ENCODE data around the gene MYH6.
"Not testable (repeated sequence)": the region's sequence is repeated elsewhere in the genome, so short reads cannot be mapped to it uniquely, and the experiment has no call there.

Gene MYH6

GRCh38 chr14:23415821-23416778 lies 8.0 kb upstream of the MYH6 start:
- DNase-seq (ENCODE audit: extremely low read depth in 1 of 2, low read depth in 1 of 2) = no peak

GRCh38 chr14:23414906-23415820 lies 7.1 kb upstream of the MYH6 start:
- no peak for DNase-seq (ENCODE audit: extremely low read depth in 1 of 2, low read depth in 1 of 2)

- DNase-seq (ENCODE audit: extremely low read depth in 1 of 2, low read depth in 1 of 2) = no peak
These were observed 6.2 kb upstream of the MYH6 start for GRCh38 chr14:23414254-23414653.

DNA sequence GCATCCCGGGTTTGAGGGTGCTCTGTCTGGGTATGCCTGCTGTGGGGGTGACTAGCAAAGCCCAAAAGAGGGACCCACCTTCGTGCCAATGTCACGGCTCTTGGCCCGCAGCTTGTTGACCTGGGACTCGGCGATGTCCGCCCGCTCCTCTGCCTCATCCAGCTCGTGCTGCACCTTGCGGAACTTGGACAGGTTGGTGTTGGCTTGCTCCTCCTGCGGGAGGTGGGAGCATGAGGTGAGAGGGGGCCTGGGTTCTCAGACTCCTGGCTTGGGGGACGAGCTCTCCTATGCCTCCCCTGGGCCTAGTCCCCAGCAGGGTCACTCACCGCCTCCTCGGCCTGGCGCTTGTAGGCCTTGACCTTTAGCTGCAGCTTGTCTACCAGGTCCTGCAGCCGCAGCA lies 5.6 kb upstream of the MYH6 start:
- no peak for DNase-seq (ENCODE audit: extremely low read depth in 1 of 2, low read depth in 1 of 2)

DNA sequence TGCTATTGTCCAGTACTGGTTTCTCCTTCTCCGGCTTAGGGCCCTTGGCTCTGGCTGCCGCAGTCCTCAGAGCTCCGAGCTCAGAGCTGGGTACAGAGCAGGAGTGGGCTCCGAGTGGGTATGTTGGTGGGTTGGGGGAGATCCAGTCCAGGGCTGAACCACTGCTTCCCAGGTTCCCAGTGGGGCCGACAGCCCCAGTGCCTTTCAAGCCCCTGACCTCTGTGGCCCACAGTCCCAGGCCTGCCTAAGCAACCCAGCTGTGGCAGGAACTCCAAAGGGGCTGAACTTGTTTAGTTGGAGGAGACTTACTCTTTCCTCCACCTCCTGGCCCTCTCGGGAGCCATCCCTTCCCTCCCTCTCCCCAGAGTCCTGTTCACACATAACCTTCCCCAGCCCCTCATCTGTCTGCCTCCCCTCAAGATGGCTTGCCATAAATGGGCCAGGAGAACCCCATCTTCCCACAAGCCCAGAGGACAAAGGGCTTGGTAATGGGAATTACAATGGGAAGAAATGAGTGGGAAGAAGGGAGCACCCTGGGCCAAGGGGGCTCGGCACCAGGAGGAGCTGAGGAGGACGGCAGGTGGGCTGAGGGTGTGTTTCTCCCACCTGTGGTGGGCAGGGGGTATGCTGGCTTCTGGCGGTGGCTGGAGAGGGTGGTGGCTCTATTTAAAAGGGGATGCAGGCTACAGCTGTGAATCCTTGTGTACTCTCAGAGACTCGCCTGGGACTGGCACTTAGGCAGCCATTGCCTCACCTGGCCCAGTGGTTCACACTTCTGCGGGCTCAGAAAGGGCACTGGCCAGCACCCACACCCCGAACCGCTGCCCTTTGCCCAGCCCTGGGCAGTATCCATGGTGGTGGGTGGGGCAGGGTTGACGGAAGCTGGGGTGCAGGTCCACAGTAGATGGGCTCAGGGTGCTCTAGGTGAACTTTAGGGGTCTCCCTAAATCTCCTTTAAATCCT lies 3.8 kb upstream of the MYH6 start:
- DNase-seq (ENCODE audit: extremely low read depth in 1 of 2, low read depth in 1 of 2) = no peak

DNA sequence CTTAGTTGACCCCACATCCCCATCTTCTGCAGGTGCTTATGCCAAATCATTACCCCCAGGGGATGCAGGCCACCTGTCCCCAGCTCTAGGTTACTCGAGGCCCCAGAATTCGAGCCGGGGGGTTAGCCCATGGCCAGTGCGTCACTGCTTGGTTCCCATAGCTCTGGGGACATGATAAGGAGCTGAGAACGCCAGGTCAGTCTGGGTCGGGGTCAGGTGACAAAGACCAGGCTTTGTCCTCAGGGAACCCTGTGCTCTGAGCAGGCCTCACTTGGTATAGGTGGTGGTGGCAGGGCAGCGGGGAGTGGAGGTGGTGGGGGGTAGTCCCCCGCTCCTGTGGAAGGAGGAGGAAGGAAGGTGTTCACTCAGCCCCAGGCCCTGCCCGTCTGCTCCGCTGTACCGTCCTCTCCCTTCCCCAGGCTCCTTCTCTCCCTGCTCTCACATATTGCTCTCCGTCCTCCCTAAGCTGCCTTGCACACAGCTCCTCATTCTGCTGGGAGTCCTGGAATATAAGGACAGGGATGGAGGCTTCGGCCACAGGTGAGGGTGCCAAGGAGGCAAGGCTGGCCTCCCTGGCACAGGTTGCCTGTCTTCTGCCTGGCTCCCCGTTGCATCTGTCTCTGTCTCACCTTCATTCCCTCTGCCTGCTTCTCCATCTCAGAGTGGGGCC lies 2.0 kb upstream of the MYH6 start:
- DNase-seq (ENCODE audit: extremely low read depth in 1 of 2, low read depth in 1 of 2) = no peak

- DNase-seq (ENCODE audit: extremely low read depth in 1 of 2, low read depth in 1 of 2) = no peak
These were observed 1.4 kb upstream of the MYH6 start for GRCh38 chr14:23409475-23409874.

GRCh38 chr14:23408307-23408630 lies 196 bp upstream of the MYH6 start:
- no peak for DNase-seq (ENCODE audit: extremely low read depth in 1 of 2, low read depth in 1 of 2)

DNA sequence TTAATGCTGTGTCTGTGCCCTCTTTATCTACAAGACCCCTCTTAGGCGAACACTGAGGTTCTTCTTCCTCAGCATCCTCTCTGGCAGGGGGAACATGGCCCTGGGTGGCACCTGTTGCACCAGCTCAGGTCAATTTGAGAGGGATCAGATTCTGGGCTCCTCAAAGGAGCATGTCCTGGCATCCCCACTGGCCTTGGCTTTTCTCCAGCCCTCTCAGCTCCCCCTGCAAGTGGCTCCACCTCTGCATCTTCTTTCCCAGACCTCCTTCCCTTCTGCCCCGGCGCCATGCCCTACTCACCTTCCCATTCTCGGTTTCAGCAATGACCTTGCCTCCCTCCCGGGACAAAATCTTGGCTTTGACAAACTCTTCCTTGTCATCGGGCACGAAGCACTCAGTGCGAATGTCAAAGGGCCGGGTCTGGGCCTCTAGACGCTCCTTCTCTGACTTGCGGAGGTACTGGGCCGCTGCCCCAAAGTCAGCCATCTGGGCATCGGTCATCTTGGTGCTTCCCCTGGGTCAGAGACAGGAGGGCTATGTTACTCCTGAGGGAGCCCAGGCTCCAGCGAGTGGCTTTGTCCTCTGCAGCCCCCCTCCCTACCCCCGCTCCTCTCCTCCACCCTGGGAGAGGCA lies 1.2 kb downstream of the MYH6 start:
- DNase-seq (ENCODE audit: extremely low read depth in 1 of 2, low read depth in 1 of 2) = no peak

- no peak for DNase-seq (ENCODE audit: extremely low read depth in 1 of 2, low read depth in 1 of 2)
These were observed 1.8 kb downstream of the MYH6 start for GRCh38 chr14:23406244-23406643.

- DNase-seq (ENCODE audit: extremely low read depth in 1 of 2, low read depth in 1 of 2) = no peak
These were observed 2.5 kb downstream of the MYH6 start for GRCh38 chr14:23405516-23406025.

GRCh38 chr14:23405096-23405495 lies 3.0 kb downstream of the MYH6 start:
- DNase-seq (ENCODE audit: extremely low read depth in 1 of 2, low read depth in 1 of 2) = no peak

GRCh38 chr14:23404331-23404900 lies 3.7 kb downstream of the MYH6 start:
- DNase-seq (ENCODE audit: extremely low read depth in 1 of 2, low read depth in 1 of 2) = no peak

GRCh38 chr14:23403908-23404307 lies 4.2 kb downstream of the MYH6 start:
- DNase-seq (ENCODE audit: extremely low read depth in 1 of 2, low read depth in 1 of 2) = no peak

DNA sequence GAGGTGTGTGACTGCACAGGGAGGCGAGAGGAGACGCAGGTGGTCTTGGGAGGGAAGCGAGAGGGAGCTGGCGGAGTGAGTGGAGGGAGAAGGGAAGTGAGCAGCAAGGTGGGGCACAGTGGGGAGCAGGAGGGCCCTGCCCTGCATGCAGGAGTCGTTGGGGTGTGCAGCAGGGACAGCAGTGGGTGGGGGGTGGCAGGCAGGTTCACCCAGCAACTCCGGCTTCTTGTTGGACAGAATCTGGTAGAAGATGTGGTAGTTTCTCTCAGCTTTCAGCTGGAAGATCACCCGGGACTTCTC lies 5.0 kb downstream of the MYH6 start:
- no peak for DNase-seq (ENCODE audit: extremely low read depth in 1 of 2, low read depth in 1 of 2)

DNA sequence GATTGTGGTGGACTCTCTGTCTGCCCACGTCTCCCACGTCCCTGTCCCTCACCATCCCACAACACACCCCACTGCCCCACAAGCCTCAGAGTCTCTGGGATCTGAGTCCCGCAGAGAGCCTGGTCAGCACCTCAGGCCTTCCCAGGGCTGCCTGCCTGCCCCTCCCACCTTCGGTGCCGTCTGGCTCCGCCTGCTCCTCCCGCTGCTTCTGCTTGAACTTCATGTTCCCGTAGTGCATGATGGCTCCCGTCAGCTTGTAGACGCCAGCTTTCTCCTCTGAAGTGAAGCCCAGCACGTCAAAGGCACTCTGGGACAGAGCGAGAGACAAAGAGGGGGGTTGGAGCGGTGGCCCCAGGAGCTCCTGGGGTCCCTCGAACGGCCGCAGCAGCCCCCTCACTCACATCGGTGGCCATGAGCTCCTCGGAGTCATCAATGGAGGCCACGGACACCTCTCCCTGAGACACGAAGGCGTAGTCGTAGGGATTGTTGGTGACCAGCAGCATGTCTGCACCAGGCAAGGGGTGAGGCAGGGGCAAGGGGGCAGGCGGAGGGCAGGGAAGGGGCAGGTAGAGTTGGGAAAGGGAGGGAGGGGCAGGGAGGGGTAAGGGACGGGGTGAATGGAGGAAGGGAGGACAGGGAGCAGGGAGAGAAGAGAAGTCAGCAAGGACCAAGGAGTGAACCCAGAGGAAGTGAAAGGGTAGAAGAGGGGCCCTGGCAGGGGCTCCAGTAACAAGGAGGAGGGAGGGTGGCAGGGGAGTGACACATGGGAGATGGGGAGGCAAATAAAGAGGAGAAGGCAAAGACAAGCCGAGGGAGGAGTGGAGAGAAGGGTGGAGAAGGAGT lies 5.6 kb downstream of the MYH6 start:
- DNase-seq (ENCODE audit: extremely low read depth in 1 of 2, low read depth in 1 of 2) = no peak

GRCh38 chr14:23401291-23401690 lies 6.8 kb downstream of the MYH6 start:
- no peak for DNase-seq (ENCODE audit: extremely low read depth in 1 of 2, low read depth in 1 of 2)

DNA sequence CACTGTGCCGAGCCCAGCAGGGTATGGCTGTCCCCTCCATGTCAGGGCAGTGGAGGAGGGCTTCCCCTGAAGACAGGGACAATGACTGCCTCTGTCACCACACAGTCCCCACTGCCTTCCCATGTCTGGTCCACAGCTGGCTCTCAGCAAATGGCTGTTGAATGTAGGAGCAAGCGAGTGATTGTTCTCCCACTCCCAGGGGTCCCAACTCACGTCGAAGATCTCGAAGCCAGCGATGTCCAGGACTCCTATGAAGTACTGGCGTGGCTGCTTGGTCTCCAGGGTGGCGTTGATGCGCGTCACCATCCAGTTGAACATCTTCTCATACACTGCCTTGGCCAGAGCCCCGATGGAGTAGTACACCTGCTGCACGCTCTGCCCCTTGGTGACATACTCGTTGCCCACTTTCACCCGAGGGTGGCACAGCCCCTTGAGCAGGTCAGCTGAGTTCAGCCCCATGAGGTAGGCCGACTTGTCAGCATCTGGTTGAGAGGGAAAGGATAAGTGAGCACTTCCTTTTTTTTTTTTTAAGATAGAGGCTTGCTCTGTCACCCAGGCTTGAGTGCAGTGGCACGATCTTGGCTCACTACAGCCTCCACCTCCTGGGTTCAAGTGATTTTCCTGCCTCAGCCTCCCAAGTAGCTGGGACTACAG lies 7.5 kb downstream of the MYH6 start:
- not testable (repeated sequence) for DNase-seq (ENCODE audit: extremely low read depth in 1 of 2, low read depth in 1 of 2)

All from activated CD8-positive, alpha-beta memory T cell treated with anti-CD3 and anti-CD28 coated beads for 1 hour (primary cell).